Epidermal melanocyte (primary cell): ENCODE data around the gene UNC5CL.

Experiments
- DNase-seq: peaks from one replicate; pipeline ENCODE4 v3.0.0; 2011; ENCODE audit warnings: low spot score; ENCODE audit not compliant: insufficient read length

UNC5CL gene, protein sequence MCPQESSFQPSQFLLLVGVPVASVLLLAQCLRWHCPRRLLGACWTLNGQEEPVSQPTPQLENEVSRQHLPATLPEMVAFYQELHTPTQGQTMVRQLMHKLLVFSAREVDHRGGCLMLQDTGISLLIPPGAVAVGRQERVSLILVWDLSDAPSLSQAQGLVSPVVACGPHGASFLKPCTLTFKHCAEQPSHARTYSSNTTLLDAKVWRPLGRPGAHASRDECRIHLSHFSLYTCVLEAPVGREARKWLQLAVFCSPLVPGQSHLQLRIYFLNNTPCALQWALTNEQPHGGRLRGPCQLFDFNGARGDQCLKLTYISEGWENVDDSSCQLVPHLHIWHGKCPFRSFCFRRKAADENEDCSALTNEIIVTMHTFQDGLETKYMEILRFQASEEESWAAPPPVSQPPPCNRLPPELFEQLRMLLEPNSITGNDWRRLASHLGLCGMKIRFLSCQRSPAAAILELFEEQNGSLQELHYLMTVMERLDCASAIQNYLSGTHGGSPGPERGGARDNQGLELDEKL

DNA sequence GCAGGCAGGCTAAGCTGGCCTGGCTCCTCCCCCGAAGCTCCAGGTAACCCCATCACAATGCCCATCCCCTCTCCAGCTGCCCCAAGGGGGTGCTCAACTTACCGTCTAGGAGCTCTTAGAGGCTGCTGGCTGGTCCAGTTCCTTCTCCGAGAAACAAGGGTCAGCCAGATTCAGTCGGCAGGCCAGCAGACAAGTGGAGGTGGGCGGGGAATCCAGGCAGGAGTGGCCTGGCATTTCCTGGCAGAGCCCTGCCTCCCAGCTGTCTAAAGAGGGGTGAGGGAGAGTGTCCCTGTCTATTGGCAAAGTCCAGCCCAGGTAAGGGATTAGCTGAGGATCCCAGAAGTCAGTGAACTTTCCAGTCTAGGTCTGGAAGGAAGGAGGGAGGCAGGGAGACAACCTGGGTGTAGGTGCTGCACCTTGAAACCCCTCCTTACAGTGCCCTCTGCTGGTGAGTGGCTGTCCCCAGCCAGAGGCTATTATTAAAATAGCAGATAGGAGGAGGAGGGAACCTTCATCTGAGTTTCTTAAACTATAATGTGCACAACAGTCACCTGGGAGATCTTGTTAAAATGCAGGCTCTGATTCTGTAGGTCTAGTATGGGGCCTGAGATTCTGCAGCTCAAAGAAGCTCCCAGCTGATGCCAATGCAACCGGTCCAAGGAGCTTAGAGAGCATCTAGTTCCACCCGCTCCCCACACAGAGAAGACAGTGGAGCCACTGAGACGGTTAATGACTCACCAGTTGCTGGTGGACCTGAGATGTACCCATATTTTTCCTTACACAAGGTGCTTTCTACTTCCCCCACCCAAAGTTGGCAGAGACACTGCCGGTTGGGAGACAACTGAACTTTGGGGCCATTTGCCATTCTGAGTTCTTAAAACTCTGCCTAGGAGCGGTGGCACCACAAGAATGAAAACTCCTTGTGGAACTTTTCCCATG, at the start of gene UNC5CL:
TSS of gene UNC5CL (minus strand) at position 162 of the 939 bp plus-strand sequence. CDS start 4,147 bp downstream, outside the sequence.
- no peak for DNase-seq

DNA sequence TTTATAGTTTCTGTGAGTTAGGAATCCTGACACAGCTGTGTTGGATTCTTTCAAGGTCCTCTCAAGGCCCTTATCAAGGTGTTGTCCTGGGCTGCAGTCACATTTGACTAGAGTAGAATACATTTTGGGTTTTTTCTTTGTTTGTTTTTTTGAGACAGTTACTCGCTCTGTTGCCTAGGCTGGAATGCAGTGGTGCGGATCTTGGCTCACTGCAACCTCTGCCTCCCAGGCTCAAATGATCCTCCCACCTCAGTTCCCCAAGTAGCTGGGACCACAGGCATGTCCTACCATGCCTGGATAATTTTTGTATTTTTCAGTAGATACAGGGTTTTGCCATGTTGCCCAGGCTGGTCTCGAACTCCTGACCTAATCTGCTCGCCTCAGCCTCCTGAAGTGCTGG, 49.4 kb upstream of the UNC5CL start:
- no peak for DNase-seq

DNA sequence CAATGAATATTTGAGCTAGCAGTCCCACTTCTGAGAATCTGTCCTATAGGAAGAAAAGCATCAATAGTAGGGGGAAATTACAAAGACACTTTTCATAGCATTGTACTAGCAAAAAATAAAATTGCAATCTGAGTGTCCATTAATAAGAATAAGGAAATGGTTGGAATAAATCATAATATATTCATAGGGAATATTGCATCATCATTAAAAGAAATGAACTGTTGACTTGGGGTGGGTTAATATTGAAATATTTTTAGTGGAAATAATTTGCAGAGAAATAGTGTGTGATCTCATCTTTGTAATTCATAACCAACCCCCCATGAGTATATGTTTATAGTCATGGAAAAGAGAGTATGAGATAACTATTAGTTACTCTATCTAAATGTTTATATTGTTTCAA, 46.2 kb upstream of the UNC5CL start:
- no peak for DNase-seq

DNA sequence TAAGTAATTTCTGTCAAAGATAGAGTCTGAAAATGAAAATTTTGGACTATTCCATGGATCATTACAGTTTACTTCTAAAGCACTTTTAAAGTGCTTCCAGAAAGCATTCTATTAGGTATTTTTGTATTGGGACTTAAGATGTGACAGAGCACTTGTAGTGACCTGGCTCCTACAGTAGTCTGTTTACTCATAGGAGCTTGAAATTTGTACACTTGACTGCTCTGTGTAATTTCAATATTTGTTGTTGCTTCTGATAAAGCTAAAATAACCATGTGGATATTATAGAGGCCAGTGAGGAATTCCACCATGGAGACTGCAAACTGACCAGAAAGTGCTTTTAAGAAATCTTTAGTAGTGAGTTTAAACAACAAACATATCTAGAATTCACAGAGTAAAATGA, 44.1 kb upstream of the UNC5CL start:
- DNase-seq: no peak

DNA sequence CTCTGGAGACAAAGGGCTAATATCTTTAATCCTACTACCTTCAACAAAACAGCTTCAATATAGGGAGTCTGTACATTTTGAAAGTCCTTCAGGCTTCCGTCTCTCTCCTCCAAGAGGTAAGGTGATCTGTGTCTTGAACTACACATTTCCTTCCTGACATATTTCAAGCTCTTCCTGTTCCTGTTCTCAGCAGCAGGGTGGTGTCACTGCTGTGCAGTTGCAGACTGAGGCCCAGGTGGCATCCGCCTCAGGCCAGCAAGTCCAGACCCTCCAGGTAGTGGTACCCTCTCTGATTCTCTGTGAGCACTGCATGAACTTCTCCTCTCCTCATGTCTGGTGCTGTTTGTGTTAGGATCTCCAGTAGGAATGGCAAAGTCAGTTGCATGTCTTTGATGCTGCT, 41.6 kb upstream of the UNC5CL start:
- no peak for DNase-seq

DNA sequence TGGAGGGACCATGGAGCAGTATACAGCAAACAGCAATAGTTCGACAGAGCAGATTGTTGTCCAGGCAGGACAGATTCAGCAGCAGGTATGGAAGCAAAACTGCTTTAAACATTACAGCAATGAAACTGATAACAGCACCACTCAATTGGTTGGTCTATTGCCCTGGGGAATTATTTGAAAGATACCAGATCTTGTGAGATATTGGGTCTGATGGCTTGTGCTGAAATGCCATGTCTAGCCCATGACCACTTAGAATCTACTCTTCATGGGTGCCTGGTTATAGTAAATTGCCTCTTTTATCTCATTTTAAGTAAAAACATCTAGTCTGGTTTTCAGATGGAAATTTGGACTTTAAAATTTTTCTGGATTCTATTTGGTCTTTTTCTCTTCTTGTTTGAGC, 40.1 kb upstream of the UNC5CL start:
- no peak for DNase-seq

DNA sequence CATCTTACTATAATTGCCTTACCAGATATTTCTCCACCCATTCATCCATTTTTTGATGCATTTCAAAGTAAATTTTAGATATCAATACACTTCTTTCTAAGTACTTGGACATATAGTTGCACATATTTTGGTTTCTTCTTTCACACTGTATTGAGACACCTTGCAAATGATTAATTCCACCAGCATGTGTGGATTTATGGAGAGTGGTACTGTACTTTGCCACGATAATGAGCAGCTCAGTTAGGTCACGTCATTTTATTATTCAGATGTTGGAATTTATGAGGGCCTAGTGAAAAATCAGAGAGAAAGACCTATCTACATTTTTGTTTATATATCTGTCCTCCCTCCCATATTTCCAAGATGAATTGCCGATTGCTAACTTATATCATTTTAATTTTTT, 39.1 kb upstream of the UNC5CL start:
- no peak for DNase-seq

DNA sequence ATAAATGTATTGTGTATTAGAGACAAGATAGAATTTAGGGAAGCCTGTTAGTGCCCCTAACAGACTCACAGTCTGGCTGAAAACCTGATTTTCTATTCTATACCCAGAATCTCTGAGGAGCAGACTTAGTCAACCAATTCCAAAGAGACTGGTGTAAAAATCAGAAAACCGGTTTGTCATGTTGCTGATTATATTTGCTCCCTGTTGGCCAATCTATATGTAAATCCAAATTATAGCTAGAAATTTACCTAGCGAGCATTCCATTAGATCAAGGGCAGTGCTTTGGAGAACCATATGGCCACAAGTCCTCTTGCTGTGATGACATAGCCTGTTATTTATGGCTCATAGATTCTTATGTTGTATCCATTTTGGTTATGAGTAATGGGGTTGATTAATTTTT, 38.5 kb upstream of the UNC5CL start:
- no peak for DNase-seq

DNA sequence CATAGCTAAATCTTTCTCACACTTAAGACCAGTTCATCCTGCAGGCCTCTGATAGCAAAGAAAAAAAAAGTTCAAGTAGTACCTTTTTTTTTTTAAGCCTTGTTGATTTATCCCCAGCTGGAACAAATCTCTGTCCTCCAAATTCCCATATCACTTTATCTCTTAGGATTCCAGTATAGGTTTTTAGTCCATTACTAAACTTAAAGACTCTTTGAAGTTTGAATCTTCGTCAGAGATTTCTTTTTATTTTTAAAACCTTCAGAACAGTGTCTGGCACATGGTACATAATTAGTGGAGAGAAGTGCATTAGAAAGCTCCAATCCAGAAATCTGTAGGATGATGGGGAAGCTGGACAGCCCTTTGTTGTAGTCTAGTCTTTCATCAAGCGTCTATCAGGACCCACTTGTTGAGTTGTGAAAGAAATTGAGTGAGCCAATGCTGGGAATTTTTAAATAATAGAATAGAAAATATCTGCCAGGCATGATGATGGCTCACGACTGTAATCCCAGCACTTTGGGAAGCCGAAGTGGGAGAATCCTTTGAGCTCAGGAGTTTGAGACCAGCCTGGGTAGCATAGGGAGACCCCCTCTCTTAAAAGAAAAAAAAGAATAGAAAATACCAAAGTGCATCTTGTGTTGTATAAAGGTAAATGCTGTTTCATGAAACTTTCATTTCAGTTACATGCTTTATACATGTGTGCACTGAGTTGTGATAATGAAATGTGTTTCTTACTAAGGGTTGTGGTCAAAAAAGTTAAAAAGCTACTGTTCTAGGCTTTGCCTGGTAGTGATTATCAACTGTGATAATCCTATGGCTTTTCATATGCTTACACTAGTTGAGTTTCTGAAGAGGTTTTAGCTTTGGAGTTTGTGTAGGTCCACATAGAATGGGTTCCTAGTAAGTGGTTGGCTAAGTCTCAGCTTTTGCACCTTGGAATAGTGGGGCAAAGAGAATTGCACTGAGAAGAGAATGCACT, 36.9 kb upstream of the UNC5CL start:
- no peak for DNase-seq

DNA sequence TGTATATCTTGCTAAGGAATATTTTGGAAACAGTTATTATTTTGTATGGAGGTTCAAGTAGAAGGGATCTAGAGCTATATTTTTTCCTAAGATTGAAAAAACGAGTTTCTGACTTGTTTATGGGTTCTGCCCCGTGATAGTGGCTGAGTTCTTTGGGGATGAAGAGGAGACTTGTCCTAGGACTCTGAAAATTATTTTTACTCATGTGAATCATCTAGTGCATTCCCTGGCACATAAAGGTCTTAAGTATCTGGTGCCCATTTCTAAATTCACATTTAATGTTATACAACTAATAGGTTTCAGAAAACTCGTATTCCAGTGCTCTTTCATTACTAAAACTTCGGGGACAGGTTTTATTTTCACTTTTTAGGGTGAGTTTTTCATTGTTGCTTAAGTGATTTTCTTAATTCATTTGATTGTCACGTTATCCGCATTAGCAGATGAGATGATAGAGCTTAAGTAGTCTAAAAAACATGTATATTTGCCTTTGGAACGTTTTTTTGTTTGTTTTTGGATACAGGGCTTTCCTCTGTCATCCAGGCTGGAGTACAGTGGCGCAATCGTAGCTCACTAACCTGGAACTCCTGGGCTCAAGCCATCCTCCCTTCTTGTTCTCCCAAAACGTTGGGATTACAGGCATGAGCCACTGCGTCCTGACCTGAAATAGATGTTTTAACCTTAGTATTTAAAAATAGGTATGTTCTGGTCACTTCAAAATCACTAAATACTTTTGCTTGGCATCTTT, 35.8 kb upstream of the UNC5CL start:
- no peak for DNase-seq

DNA sequence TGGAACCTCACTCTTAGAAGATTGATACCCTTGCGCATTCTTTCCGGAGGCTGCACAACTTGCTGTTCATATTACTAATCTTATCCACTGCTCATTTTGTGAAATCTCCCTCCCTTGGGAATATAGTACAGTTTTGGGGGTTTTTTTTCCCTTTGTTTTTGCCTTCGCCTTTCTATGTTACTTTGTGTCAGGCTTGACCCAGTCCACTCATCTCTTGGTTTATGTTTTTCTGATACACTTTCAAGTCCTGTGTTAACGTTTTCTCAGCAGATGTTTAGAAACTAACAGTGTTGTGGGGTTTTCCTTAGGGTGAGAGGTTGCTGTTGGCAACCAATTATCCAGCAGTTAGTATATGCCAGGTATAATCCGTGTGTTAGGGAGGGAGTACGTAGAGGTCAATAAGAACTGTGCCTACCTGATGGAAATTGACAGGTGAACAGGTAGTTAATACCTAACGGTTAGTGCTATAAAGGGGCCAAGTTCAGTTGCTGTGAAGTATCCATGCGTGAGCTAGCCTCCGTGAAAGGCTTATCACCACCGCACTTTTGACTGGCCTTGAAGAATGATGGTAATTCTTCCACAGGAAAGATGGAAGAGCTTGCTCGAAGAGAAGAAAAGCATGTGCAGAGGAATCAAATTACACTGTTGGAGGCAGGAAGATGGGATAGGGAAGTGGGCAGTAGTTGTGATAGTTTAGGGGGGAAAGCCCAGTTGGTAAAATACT, 35.1 kb upstream of the UNC5CL start:
- DNase-seq: no peak

DNA sequence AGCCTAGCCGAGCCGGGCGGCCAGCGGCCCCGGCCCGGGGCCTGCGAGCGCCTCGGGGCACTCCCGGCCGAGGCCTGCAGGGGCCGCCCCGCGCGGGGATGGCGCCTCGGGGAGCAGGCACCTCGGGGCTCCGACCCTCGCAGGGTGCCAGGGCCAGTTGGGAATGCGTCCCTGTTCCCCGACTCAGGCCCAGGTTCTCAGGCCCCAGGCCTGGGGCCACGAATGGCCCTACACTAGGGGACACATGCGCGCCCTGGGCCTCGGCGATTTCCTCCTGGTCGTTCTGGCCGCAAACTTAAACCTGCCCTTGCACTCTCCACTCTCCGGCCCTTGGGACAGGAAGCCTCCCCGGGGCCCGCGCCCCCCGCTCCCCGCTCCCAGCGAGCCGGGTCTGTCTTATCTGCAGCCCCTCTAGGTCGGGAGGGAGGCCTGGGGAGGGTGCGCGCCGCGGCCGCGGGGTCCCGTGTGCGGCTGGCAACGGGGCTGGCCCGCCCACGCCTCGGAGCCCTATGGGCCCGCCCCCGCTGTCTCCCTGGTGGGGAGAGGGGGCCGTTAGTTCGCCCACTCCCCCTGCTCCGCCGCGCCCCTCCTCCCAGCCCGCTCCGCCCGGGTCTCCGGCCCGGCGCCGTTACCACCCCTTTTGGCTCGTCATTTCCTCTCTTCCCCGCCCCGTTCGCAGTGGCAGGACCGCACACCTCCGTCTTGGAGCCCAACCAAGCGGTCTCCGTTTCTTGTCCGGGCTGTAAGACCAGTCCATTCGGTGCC, 34.4 kb upstream of the UNC5CL start:
- peak; percentile 65 for DNase-seq

DNA sequence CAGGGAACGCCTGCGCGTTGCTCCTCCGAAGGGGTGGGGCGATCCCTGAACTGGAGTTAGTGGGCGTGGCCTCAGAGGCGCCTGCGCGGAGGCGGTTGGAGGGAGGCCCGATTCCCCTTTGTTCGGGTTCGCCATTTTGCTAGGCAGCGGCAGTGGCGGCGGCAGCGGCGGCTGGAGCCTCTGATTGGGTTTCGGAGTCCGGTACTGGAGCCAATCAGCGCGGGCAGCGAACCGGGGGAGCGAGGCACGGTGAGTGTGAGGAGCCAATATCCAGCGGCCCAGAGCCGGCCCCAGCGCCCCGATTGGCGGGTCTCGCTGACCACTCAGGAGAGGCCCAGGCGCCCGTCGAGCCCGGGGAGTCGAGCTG, 33.8 kb upstream of the UNC5CL start, which contains the start of gene NFYA:
TSS of gene NFYA (plus strand) at position 139 of the 367 bp plus-strand sequence. CDS start 6,116 bp downstream, outside the sequence.
- no peak for DNase-seq

DNA sequence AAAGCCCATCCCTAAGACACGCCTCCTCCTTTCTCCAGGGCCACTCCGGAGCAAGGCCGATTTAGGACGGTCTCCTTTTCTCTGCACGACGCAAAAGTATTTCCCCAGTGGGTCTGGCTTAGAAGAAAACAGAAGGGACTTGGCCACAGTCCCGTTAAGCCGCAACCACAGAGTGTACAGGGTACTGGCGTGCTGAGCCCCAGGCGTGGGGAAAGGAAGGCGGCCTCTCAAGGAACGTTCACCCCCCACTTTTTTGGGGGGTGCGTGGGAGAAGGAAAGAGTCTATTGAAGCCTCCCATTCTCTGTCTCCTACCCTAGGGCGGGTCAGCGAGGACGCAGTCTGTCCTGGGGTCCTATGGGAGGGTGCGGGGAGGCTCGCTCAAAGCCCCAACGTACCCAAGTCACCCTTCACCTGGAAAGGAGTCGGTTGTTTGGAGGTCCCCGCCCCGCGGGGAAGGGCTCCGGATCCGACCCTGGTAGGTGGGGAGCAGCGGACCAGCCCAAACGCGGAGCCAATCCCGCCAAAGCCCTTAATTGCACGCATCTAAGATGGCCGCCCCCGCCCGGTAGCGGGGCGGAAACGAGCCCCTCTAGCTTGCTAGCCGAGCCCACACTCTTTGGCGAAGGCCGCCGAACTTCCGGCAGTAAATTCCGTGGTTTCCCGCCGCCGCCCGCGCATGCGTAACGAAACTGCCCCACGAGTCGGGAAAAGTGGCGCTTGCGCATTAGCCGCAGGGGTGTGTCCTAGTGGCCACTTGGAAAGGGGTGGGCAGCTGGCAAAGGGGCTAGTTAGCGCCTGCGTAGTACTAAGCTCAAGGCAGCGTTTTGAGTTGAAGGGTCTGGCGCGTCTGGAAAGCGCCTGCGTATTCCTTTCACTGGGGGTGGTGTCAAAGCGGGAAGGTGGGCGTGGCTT, 33.2 kb upstream of the UNC5CL start, which contains the start of gene OARD1:
TSS of gene OARD1 (minus strand) at position 434 of the 913 bp plus-strand sequence. CDS start 722 bp downstream, outside the sequence.
- DNase-seq: peak; percentile 93

DNA sequence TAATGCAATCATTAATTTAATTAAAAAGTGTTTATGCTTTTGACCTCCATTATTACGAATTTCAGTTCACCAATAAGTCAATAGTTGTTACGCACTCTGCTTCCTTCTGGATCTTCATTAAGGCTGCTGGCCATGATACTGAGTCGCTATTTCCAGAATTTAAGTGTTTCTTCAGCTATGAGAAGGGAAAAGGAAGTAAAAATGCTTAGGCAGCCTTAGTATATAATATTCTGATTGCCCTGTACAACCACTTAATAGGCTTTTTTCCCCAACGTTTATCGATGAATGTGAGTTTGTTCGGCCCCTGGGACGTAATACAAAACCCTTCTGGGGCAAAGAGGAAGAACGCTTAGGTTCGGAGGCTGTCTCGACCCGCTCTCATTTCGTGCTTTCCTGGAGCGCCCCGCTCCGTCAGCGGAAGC, 32.5 kb upstream of the UNC5CL start:
- DNase-seq: no peak

DNA sequence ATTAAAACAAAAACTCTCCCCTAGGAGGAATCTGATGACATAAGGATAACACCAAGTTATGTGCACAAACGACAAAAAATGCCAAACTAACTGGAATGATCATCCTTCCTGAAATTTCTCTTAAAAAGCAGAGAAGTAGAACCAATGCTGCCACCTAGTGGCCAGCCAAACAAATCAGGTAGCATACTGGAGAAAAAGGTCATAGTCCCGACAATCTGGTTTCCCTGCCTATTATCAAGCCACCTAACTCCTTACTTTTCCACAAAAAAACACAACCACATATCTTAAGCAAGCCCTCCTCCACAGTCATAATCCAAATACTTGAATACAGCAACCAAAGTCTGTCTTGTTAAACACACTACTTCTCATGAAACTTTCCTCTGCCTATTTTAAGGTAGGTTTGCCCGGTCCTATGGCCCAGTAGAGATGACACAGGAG, 27.9 kb upstream of the UNC5CL start:
- no peak for DNase-seq

DNA sequence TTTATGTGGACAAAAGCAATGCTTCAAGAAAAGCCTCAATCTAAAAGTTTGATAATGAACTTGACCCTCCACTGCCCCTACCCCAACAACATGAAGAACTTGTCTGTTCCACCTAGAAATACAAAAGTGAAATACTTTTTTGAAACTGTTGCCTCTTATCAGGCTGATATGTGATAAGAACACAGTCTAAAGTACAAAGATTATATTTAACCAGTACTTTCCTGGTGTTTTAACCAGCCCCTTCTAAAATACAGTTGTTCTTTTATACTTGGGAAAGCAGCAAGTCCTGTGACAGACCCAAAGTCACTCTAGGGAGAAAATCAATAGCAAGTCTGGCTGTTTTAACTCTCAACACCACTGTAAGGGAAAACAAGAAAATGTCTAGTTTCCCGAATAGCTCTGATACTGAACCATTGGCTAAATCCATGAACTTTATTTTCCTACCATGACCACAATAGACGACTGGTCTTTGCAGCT, 26.6 kb upstream of the UNC5CL start:
- no peak for DNase-seq
